Right lobe of liver (tissue), 6 donors: ENCODE results near the gene TMEM214. TPM values are rescaled to one million over a fixed set of nuclear protein-coding genes. Genes with fewer than 3 reads are reported as not detected.
"Not testable (repeated sequence)": the region's sequence is repeated elsewhere in the genome, so short reads cannot be mapped to it uniquely, and the experiment has no call there.

ENCODE experiments used
- ATAC-seq, 4 donors: fragments of 200-7000 bp; cut with Tn5 transposase; one replicate each; pipeline ENCODE4 v1.9.1; 2020; ENCODE audit warnings: mild to moderate bottlenecking in 4 of 4, moderate library complexity in 4 of 4
- DNase-seq, 3 donors: peaks; one replicate each; pipeline ENCODE4 v3.0.0-alpha.2; 2020
- H3K27ac ChIP-seq, 3 donors: fragments of 200-600 bp; one replicate each; pipeline ENCODE4 v1.8.0; 2022
- H3K27me3 ChIP-seq, 2 donors: fragments of 200-600 bp; one replicate each; pipeline ENCODE4 v1.8.0; 2022
- H3K36me3 ChIP-seq, 4 donors: fragments of 200-600 bp; sonication (generic) in 1 of 4; one replicate each; pipeline versions ENCODE4 v1.5.1 to v1.8.0; 2017 to 2022; ENCODE audit warnings: control low read depth in 1 of 4
- H3K4me1 ChIP-seq, 4 donors: fragments of 200-600 bp; sonication (generic) in 1 of 4; one replicate each; pipeline versions ENCODE4 v1.5.1 to v1.8.0; 2017 to 2022; ENCODE audit warnings: control low read depth in 1 of 4
- H3K4me3 ChIP-seq, 3 donors: fragments of 200-600 bp; one replicate each; pipeline ENCODE4 v1.8.0; 2022
- H3K9me3 ChIP-seq, 4 donors: fragments of 200-600 bp; sonication (generic) in 1 of 4; one replicate each; pipeline versions ENCODE4 v1.5.1 to v1.8.0; 2017 to 2022; ENCODE audit warnings: control low read depth in 1 of 4
- POLR2A ChIP-seq: fragments of 450-650 bp; IDR thresholded peaks from one replicate; pipeline ENCODE4 v1.6.1; 2017; ENCODE audit warnings: antibody characterized with exemption, mild to moderate bottlenecking
- WGBS: methylation state at CpG from one replicate; pipeline ENCODE4 v1.1.6; 2018; ENCODE audit warnings: low coverage, low lambda C conversion rate; ENCODE audit not compliant: insufficient coverage; ENCODE audit errors: missing lambda C conversion rate; 5-methylcytosine and 5-hydroxymethylcytosine counted together
- intact Hi-C, 2 donors: fragments of 100-400 bp; cut with DNase I; formaldehyde crosslinking; loops; one replicate each; pipeline versions ENCODE4 v1.11.2 to v1.14.1; 2022
- total RNA-seq, 6 experiments: library from RNA; depleted of rRNA in 2 of 6; stranded (reverse); fragments of >200 nt in 2 of 6; fragmentation: NEBNext Ultra II Directional in 3 of 6; extraction: Animal tissue kit (Norgen Biotek cat#: 25700) in 3 of 6; gene quantifications; one replicate each; pipeline versions ENCODE4 v1.1.0 to v1.2.4, GENCODE V29; 2016 to 2023
- TF ChIP-seq, protein P1 (sequence below), 4 donors: fragments of 200-600 bp in 3 of 4; fragments of 450-650 bp in 1 of 4; IDR thresholded peaks; one replicate each; pipeline versions ENCODE4 v1.5.1 to v1.8.0; 2016 to 2022; ENCODE audit warnings: antibody characterized with exemption in 4 of 4, mild to moderate bottlenecking in 2 of 4
- donor health status: DM: no; HTN: yes; CAD: no.
- donor health status: DM: no; HTN: no; CAD: no.
- donor health status: DM: no; HTN: no; CAD: no.
- donor health status: DM: no; HTN: yes; CAD: no.
- donor health status: DM: no; HTN: yes; CAD: no.

The TMEM214 gene
- total RNA-seq, 6 experiments from 2014 or later, result 29.1 to 62.7 (median 50.0) TPM

DNA sequence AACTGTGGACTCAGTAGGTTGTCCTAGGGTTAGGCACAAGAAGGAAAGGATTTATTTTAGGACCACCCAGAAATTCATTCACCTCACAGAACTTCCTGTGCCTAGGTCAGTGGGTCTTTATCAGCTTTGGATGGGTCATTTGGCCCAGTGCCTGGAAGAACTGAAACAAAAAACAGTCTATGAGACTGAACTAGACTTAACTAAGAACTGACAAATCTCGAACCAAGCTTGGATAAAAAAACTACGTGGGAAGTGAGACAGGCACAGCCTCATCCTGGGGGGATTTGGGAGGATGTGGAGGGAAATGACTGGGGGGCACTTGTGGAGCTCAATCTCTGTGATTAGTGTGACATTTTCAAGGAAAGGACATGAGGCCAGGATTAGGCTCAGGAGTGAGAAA is 41.0 kb downstream of the TMEM214 start:
- no peak for DNase-seq
- WGBS, result 62% methylated on average over 2 of the region's 2 CpGs
- Histone ChIP-seq H3K4me1 (peaks cover 0 to 10% (median 4%) of the 10 kb centered on the region in 4 donors), H3K4me3 (no peak overlapping the region), H3K36me3 (no peaks in the 10 kb centered on the region), H3K27me3 (no peaks in the 10 kb centered on the region), H3K27ac (peak overlapping the region in 1 of 3 donors; percentile 29), H3K9me3 (no peaks in the 10 kb centered on the region)
- no peak for ATAC-seq
- no peak for TF ChIP-seq POLR2A
- TF ChIP-seq, protein P1, sequence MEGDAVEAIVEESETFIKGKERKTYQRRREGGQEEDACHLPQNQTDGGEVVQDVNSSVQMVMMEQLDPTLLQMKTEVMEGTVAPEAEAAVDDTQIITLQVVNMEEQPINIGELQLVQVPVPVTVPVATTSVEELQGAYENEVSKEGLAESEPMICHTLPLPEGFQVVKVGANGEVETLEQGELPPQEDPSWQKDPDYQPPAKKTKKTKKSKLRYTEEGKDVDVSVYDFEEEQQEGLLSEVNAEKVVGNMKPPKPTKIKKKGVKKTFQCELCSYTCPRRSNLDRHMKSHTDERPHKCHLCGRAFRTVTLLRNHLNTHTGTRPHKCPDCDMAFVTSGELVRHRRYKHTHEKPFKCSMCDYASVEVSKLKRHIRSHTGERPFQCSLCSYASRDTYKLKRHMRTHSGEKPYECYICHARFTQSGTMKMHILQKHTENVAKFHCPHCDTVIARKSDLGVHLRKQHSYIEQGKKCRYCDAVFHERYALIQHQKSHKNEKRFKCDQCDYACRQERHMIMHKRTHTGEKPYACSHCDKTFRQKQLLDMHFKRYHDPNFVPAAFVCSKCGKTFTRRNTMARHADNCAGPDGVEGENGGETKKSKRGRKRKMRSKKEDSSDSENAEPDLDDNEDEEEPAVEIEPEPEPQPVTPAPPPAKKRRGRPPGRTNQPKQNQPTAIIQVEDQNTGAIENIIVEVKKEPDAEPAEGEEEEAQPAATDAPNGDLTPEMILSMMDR (IDR thresholded peaks at IDR 0.05), result no peak
- intact Hi-C loops, result loop anchor here in 1 of 2 donors (10.0 kb wide), 1 partner anchor 109 kb away; no protein-coding TSS in a partner anchor

DNA sequence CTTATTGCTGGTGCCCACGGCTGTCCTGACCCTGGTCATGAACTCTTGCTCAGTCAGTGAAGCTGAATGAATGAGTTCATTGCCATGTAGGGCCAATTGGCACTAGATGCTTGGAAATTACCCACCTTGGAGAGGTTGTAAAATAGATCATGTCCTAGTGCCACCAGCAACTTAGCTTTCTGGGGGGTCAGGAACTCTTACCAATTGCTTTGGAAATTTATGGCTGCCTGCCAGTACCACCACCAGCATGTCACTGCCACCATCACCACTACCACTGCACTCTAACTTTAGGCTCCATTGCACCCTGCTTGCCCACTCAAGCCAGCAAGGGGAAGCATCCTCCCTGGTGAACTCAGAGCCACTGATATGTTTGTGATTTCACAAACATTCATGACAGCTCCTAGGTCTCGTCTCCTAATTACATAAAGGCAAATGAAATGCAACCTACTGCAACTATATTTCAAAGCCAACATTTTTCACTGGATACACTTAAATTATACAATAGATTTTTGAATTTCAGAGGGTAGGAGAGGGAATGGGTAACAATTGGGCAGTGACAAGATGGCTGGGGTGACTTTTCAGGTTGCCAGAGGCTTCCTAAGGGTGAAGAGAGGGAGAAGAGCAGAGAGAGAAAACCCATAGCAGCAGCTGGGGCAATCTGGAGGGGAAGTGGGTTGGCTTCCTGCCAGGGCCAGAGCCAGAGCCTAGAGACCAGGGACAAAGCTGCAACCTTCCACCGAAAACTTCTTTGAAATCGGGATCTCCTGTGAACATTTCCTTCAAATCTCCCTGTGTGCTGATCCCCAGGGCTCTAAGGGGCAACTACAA is 42.2 kb downstream of the TMEM214 start:
- TF ChIP-seq, protein P1 (IDR thresholded peaks at IDR 0.05), result no peak
- TF ChIP-seq POLR2A, result no peak
- Histone ChIP-seq H3K4me3 (no peak overlapping the region), H3K27ac (peak overlapping the region in 1 of 3 donors; percentile 29), H3K27me3 (no peaks in the 10 kb centered on the region), H3K4me1 (peaks cover 0 to 9% (median 4%) of the 10 kb centered on the region in 4 donors), H3K9me3 (no peaks in the 10 kb centered on the region), H3K36me3 (no peaks in the 10 kb centered on the region)
- ATAC-seq (no peak), DNase-seq (peak in 1 of 3 donors; percentile 62)
- intact Hi-C loops, result loop anchor here in 1 of 2 donors (10.0 kb wide), 1 partner anchor 110 kb away; no protein-coding TSS in a partner anchor
- WGBS, result 60% methylated on average over 2 of the region's 4 CpGs

DNA sequence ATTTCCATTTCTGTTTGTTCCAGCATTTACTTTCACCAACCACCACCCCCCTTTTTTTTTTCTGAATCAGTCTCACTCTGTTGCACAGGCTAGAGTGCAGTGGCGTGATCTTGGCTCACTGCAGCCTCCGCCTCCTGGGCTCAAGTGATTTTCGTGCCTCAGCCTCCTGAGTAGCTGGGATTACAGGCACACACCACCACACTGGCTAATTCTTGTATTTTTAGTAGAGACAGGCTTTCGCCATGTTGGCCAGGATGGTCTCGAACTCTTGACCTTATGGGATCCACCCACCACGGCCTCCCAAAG is 42.8 kb downstream of the TMEM214 start:
- not testable (repeated sequence) for DNase-seq, H3K4me3 ChIP-seq, H3K27me3 ChIP-seq, ATAC-seq, H3K36me3 ChIP-seq, H3K27ac ChIP-seq, H3K4me1 ChIP-seq, H3K9me3 ChIP-seq
- intact Hi-C loops, result loop anchor here in 1 of 2 donors (10.0 kb wide), 1 partner anchor 111 kb away; no protein-coding TSS in a partner anchor
- WGBS, result 67% methylated on average over 6 of the region's 6 CpGs

DNA sequence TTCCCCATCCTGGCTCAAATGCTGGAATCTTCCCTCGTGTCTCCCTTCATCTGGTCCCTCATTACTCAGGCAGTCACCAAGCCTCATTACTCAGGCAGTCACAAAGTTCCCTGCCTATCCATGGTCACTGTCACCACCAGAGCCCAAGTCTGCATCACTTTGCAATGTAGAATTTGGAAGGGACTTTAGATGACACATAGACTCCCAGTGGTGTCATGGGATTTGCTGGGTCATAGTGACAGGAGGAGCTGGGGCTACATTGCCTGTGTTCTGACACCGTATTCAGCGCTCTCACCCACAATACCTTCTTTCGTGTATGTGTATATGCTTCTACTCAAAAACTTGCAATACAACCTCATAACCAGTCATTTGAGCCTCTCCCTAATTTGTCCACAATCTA is 43.6 kb downstream of the TMEM214 start:
- Histone ChIP-seq H3K9me3 (no peaks in the 10 kb centered on the region), H3K27me3 (no peaks in the 10 kb centered on the region), H3K27ac (no peak overlapping the region), H3K36me3 (no peaks in the 10 kb centered on the region), H3K4me1 (peaks cover 0 to under 1% (median 0%) of the 10 kb centered on the region in 4 donors), H3K4me3 (no peak overlapping the region)
- DNase-seq (no peak), ATAC-seq (no peak)
- intact Hi-C loops, result loop anchor here in 1 of 2 donors (10.0 kb wide), 1 partner anchor 112 kb away; no protein-coding TSS in a partner anchor
- no peak for TF ChIP-seq POLR2A
- TF ChIP-seq, protein P1 (IDR thresholded peaks at IDR 0.05), result no peak
- 75% methylated on average over 4 of the region's 4 CpGs for WGBS

DNA sequence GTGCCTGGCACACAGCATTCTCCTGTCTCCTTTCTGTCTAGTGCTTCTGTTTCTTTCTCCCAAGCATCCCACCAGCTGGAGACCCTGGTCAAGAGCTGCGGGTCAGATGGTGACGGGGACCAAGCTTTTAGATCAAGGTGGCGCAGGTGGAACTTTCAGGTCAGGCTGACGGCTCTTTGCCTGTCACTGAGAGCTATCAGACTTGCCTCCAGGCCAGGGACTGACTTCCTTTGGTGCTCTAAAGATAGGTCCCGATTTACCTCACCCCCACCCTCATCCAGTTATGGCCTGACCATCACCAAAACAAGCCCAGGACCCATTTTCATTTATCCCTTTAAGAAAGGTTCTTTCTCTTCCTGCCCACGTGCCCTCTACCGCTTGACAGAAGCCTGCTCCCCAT is 44.5 kb downstream of the TMEM214 start:
- no peaks in the 10 kb centered on the region for H3K27me3 ChIP-seq
- no peak for DNase-seq
- ATAC-seq, result no peak
- H3K4me1 ChIP-seq, result peaks cover 0 to 8% (median 4%) of the 10 kb centered on the region in 4 donors
- no peak overlapping the region for H3K27ac ChIP-seq
- intact Hi-C loops, result loop anchor here in 1 of 2 donors (10.0 kb wide), 1 partner anchor 112 kb away; no protein-coding TSS in a partner anchor
- H3K9me3 ChIP-seq, result no peaks in the 10 kb centered on the region
- H3K4me3 ChIP-seq, result no peak overlapping the region
- H3K36me3 ChIP-seq, result no peaks in the 10 kb centered on the region
- TF ChIP-seq POLR2A, result no peak
- TF ChIP-seq, protein P1 (IDR thresholded peaks at IDR 0.05), result no peak
- 76% methylated on average over 6 of the region's 7 CpGs for WGBS
